SK-N-SH treated with all-trans-retinoic acid at 6 μM for 48 hours (cell line): ENCODE measurements around the gene SYNE2.

Source experiments
- ATAC-seq: fragments of 200-7000 bp; cut with Tn5 transposase; 3 replicates; pipeline ENCODE4 v1.9.1; 2020; ENCODE audit warnings: mild to moderate bottlenecking, moderate library complexity
- BACH2 ChIP-seq: fragments of 250-450 bp; sonication (Bioruptor Pico); IDR thresholded peaks from 2 replicates; pipeline ENCODE4 v1.9.0; 2021; ENCODE audit warnings: mild to moderate bottlenecking, borderline replicate concordance
- CREB5 ChIP-seq: fragments of 250-450 bp; sonication (Bioruptor Pico); IDR thresholded peaks from 2 replicates; pipeline ENCODE4 v1.5.1; 2020; ENCODE audit warnings: low read depth, mild to moderate bottlenecking, moderate library complexity
- CSDC2 ChIP-seq: fragments of 250-450 bp; sonication (Bioruptor Pico); IDR thresholded peaks from 2 replicates; pipeline ENCODE4 v1.5.0; 2020; ENCODE audit warnings: mild to moderate bottlenecking, moderate library complexity
- CSRNP3 ChIP-seq: fragments of 250-450 bp; sonication (Bioruptor Pico); IDR thresholded peaks from 2 replicates; pipeline ENCODE4 v1.5.1; 2021; ENCODE audit warnings: mild to moderate bottlenecking, moderate library complexity
- ESRRG ChIP-seq: fragments of 250-450 bp; sonication (Bioruptor Pico); IDR thresholded peaks from 2 replicates; pipeline ENCODE4 v1.6.1; 2021; ENCODE audit warnings: mild to moderate bottlenecking
- GLIS3 ChIP-seq: fragments of 250-450 bp; sonication (Bioruptor Pico); IDR thresholded peaks from 2 replicates; pipeline ENCODE4 v1.5.0; 2020; ENCODE audit warnings: mild to moderate bottlenecking, moderate library complexity
- ISL1 ChIP-seq: fragments of 250-450 bp; sonication (Bioruptor Pico); IDR thresholded peaks from 2 replicates; pipeline ENCODE4 v2.1.2; 2022; ENCODE audit warnings: mild to moderate bottlenecking, moderate library complexity
- PATZ1 ChIP-seq: fragments of 250-450 bp; sonication (Bioruptor Pico); IDR thresholded peaks from 2 replicates; pipeline ENCODE4 v1.8.0; 2020; ENCODE audit warnings: mild to moderate bottlenecking, moderate library complexity, borderline replicate concordance
- POU6F1 ChIP-seq: fragments of 250-450 bp; sonication (Bioruptor Pico); IDR thresholded peaks from 2 replicates; pipeline ENCODE4 v1.8.0; 2021; ENCODE audit warnings: low read depth, mild to moderate bottlenecking, moderate library complexity, borderline replicate concordance
- PPARA ChIP-seq: fragments of 250-450 bp; sonication (Bioruptor Pico); IDR thresholded peaks from 2 replicates; pipeline ENCODE4 v1.5.0; 2020; ENCODE audit warnings: mild to moderate bottlenecking, borderline replicate concordance
- RARB ChIP-seq: fragments of 250-450 bp; sonication (Bioruptor Pico); IDR thresholded peaks from 2 replicates; pipeline ENCODE4 v1.8.0; 2021; ENCODE audit warnings: mild to moderate bottlenecking, moderate library complexity
- SNAI2 ChIP-seq: fragments of 250-450 bp; sonication (Bioruptor Pico); IDR thresholded peaks from 2 replicates; pipeline ENCODE4 v1.5.0; 2020; ENCODE audit warnings: mild to moderate bottlenecking, moderate library complexity
- TCF4 ChIP-seq: fragments of 250-450 bp; sonication (Bioruptor Pico); IDR thresholded peaks from 2 replicates; pipeline ENCODE4 v1.8.0; 2021; ENCODE audit warnings: mild to moderate bottlenecking, moderate library complexity, borderline replicate concordance
- TOX ChIP-seq: fragments of 250-450 bp; sonication (Bioruptor Pico); IDR thresholded peaks from 2 replicates; pipeline ENCODE4 v1.8.0; 2021; ENCODE audit warnings: mild to moderate bottlenecking, moderate library complexity, borderline replicate concordance
- ZFP30 ChIP-seq: fragments of 450-650 bp; formaldehyde crosslinking; IDR thresholded peaks from 2 replicates; pipeline ENCODE4 v1.5.0; 2022; ENCODE audit warnings: mild to moderate bottlenecking, moderate library complexity
- ZNF565 ChIP-seq: fragments of 450-650 bp; formaldehyde crosslinking; conservative IDR thresholded peaks from 2 replicates; pipeline ENCODE4 v1.5.0; 2020; ENCODE audit warnings: low read depth, mild to moderate bottlenecking, moderate library complexity
- ZNF70 ChIP-seq: fragments of 450-650 bp; formaldehyde crosslinking; IDR thresholded peaks from 2 replicates; pipeline ENCODE4 v1.5.0; 2020; ENCODE audit warnings: mild to moderate bottlenecking, moderate library complexity
- ZNF8 ChIP-seq: fragments of 450-650 bp; formaldehyde crosslinking; IDR thresholded peaks from 2 replicates; pipeline ENCODE4 v1.5.0; 2020; ENCODE audit warnings: mild to moderate bottlenecking, moderate library complexity
- TF ChIP-seq, protein P1 (sequence below): fragments of 250-450 bp; sonication (Bioruptor Pico); IDR thresholded peaks from 2 replicates; pipeline ENCODE4 v1.5.0; 2020; ENCODE audit warnings: mild to moderate bottlenecking, moderate library complexity

SYNE2 gene

GRCh38 chr14:63996016-63996415, 143.2 kb downstream of the SYNE2 start:
- TF ChIP-seq TCF4 (CRISPR knock-in tag) (no peak), POU6F1 (CRISPR knock-in tag) (no peak), BACH2 (no peak), PATZ1 (CRISPR knock-in tag) (no peak), ISL1 (CRISPR knock-in tag) (no peak), ZNF70 (no peak), ZNF565 (CRISPR knock-in tag) (no peak), ZFP30 (CRISPR knock-in tag) (no peak), GLIS3 (CRISPR knock-in tag) (no peak), SNAI2 (no peak), RARB (CRISPR knock-in tag) (no peak), ZNF8 (CRISPR knock-in tag) (no peak), ESRRG (CRISPR knock-in tag) (no peak)
- TF ChIP-seq, protein P1, sequence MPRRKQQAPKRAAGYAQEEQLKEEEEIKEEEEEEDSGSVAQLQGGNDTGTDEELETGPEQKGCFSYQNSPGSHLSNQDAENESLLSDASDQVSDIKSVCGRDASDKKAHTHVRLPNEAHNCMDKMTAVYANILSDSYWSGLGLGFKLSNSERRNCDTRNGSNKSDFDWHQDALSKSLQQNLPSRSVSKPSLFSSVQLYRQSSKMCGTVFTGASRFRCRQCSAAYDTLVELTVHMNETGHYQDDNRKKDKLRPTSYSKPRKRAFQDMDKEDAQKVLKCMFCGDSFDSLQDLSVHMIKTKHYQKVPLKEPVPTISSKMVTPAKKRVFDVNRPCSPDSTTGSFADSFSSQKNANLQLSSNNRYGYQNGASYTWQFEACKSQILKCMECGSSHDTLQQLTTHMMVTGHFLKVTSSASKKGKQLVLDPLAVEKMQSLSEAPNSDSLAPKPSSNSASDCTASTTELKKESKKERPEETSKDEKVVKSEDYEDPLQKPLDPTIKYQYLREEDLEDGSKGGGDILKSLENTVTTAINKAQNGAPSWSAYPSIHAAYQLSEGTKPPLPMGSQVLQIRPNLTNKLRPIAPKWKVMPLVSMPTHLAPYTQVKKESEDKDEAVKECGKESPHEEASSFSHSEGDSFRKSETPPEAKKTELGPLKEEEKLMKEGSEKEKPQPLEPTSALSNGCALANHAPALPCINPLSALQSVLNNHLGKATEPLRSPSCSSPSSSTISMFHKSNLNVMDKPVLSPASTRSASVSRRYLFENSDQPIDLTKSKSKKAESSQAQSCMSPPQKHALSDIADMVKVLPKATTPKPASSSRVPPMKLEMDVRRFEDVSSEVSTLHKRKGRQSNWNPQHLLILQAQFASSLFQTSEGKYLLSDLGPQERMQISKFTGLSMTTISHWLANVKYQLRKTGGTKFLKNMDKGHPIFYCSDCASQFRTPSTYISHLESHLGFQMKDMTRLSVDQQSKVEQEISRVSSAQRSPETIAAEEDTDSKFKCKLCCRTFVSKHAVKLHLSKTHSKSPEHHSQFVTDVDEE (CRISPR knock-in tag), result no peak
- no peak for ATAC-seq

- no peak for ATAC-seq
- TF ChIP-seq CSDC2 (CRISPR knock-in tag) (no peak), ZNF70 (no peak), ISL1 (CRISPR knock-in tag) (no peak), GLIS3 (CRISPR knock-in tag) (no peak), BACH2 (no peak), ZFP30 (CRISPR knock-in tag) (no peak), TOX (CRISPR knock-in tag) (no peak), ESRRG (CRISPR knock-in tag) (no peak), RARB (CRISPR knock-in tag) (no peak), PPARA (no peak), CSRNP3 (CRISPR knock-in tag) (no peak), PATZ1 (CRISPR knock-in tag) (no peak), CREB5 (CRISPR knock-in tag) (no peak), POU6F1 (CRISPR knock-in tag) (no peak), ZNF8 (CRISPR knock-in tag) (no peak)
Observed at GRCh38 chr14:63996625-63997220, 143.9 kb downstream of the SYNE2 start.
